Placental pericyte (primary cell): ENCODE results near the gene WDR74. TPM values are rescaled to one million over a fixed set of nuclear protein-coding genes. Genes with fewer than 3 reads are reported as not detected.

Source experiments
- small RNA-seq: library from RNA; depleted of rRNA; stranded (forward); fragments of <200 nt; gene quantifications from one replicate; pipeline ENCODE3, GENCODE V24; 2012; ENCODE audit warnings: low replicate concordance
- total RNA-seq: library from RNA; depleted of rRNA; stranded (reverse); fragments of >200 nt; gene quantifications from 2 replicates; pipeline ENCODE4 v1.2.3, GENCODE V29; 2012

WDR74 gene
- total RNA-seq, result 44.6 and 56.4 TPM in 2 replicates

GRCh38 chr11:62839050-62839945 is at the start of gene WDR74:
Gene WDR74 (minus strand): TSS chr11:62839590. CDS start chr11:62839570, 20 bp downstream.

DNA sequence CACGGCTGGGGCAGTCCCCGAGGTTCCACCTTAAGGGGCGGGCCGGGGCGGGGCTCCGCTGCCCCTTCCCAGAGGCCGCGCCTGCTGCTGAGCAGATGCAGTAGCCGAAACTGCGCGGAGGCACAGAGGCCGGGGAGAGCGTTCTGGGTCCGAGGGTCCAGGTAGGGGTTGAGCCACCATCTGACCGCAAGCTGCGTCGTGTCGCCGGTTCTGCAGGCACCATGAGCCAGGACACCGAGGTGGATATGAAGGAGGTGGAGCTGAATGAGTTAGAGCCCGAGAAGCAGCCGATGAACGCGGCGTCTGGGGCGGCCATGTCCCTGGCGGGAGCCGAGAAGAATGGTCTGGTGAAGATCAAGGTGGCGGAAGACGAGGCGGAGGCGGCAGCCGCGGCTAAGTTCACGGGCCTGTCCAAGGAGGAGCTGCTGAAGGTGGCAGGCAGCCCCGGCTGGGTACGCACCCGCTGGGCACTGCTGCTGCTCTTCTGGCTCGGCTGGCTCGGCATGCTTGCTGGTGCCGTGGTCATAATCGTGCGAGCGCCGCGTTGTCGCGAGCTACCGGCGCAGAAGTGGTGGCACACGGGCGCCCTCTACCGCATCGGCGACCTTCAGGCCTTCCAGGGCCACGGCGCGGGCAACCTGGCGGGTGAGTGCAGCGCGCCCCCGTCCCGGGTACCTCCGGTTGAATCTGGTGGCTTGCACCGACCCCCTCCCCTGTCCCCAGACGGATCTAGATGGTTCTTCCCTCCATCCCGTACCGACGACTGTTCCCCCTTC is 41.6 kb upstream of the WDR74 start, which contains the start of gene SLC3A2:
Gene SLC3A2 (plus strand): TSS at position 94 of the 776 bp plus-strand sequence. CDS start 128 bp downstream, at position 222.

DNA sequence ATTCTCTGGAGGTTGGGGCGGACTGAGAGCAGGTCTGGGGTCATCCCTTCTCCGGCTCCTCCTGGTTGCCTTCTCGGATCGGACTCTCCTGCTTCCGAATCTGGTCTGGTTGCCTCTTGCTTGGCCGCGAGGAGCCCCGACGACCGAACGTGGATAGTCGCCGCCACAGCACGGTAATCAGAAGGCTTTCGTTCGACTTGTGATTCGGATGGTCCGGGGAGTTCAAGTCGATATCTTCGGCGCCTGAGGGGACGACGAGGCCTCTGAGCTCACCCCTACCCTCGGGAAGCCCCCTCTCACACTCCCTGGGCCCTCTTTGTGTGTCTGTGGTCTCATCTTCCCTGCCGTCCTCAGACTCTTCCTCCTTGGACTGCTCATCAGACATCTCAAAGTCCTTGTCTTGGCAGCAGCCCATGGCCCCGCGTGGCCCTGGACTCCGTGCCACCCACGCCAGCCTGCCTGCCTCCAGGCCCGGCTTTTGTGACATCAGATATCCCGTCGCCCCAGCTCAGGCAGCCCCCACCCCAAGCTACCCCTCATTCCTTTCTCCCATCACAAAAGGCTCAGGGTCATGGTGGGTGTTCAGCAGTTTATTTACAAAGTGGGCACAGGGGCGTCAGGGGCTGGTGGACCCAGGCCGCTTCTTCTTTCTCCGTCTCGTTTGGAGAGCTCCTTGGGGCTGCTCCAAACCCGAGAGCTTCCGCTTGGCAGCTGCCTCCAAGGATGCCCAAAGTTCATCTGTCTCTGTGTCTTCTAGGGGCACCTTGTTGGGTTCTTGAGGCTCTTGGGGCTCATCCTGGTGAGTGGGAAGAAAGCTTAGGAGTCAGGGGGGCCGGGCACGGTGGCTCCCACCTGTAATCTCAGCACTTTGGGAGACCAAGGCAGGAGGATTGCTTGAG is 6.8 kb downstream of the WDR74 start, which contains the start of gene TEX54:
Gene TEX54 (minus strand): TSS at position 506 of the 899 bp plus-strand sequence.

GRCh38 chr11:62831520-62832335 is 7.7 kb downstream of the WDR74 start, which contains the start of gene STX5:
Gene STX5 (minus strand): TSS chr11:62832051. CDS start chr11:62831243, 808 bp downstream.

GRCh38 chr11:62805076-62805892 is 34.1 kb downstream of the WDR74 start, which contains the start of gene NXF1:
Gene NXF1 (minus strand): TSS chr11:62805440. CDS start chr11:62805356, 84 bp downstream.

DNA sequence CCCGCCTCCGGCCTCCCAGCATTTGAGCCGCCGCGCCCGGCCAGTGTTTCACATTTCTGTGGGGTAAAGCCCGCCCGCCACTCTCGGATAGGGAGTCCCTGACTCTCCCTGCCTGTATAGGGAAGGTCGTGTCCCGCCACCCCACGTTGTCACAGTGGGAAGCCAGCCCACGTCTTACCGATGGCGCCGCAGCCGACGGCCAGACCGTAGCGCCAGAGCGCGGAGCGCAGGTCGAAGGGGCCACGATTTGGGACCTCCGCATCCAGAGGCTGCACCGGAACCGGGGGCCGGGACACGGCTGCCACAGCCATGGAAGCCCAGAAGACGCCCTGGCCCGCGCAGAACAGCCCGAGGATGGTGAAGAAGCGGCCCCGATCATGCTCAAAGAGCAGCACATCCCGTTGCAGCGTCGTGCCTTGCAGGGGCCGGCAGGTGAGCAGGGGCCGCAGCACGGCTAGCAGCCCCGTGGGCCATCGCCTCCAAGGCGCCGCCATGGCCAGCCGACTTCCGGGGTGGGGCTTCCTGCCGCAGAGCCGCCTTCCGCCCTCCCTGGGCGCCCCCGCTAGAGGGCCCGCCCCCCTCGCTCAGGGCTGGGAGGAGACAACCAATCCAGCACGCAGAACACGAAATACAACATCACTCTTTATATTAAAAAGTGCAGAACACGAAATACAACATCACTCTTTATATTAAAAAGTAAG is 47.7 kb downstream of the WDR74 start, which contains the start of gene TMEM223:
Gene TMEM223 (minus strand): TSS at position 506 of the 701 bp plus-strand sequence. CDS start 12 bp downstream, at position 494.

DNA sequence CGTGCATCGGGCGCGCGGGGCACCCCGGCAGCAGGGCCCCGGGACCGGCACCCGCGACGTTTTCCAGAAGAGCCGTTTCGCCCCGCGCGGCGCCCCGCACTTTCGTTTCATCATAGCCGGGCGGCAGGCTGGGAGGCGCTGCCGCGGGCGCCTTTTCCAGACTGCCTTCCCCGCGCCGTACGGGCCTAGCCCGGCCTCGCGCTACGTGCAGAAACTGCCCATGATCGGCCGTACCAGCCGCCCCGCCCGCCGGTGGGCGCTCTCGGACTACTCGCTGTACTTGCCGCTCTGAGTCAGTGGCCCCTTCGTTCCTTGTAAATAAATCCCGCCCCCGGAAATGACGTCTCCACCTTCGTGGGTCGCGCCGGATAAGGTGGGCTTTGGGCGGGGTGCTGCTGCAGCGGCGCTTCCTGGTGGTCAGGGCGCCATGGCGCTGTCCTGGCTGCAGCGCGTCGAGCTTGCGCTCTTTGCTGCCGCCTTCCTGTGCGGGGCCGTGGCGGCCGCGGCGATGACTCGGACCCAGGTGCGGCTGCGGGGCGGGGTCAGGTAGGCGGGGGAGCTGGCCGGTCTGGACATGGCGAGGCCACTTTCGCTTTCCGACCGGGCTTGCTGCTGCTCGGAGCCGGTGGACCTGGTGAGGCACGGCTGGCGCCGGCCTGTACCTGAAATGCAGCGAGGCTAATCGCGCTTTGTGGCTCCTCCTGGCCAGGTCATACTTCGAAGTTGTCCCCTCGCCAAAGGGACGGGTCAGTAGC is 52.2 kb downstream of the WDR74 start, which contains the start of gene TMEM179B:
Gene TMEM179B (plus strand): TSS at position 398 of the 755 bp plus-strand sequence. CDS start 30 bp downstream, at position 428.

Small RNA genes within 50 kb of the gene (small RNA-seq; reads per million reads assigned to genes)
- 0.65 reads per million, percentile 28 among the genes with 10 or more reads in this experiment for gene MIR6514
- gene RF00099, result not detected
- gene RNU6-118P, result not detected
- not detected for gene SNORD22
- gene SNORD26, result not detected
- gene SNORD27, result not detected
- not detected for gene SNORD28
- gene SNORD30, result 50.8 reads per million, percentile 98 among the genes with 10 or more reads in this experiment

Other genes starting within 250 kb of the WDR74 start
- 7.4 and 8.4 TPM in 2 replicates for gene TUT1, start 248.1 kb downstream of the WDR74 start, total RNA-seq
- 82.7 and 179 TPM in 2 replicates for gene MTA2, start 237.7 kb downstream of the WDR74 start, total RNA-seq
- gene EML3, start 226.8 kb downstream of the WDR74 start, total RNA-seq, result 17.9 and 20.3 TPM in 2 replicates
- 1.3 and 4.6 TPM in 2 replicates for gene ROM1, start 226.3 kb downstream of the WDR74 start, total RNA-seq
- gene B3GAT3, start 217.6 kb downstream of the WDR74 start, total RNA-seq, result 34.6 and 47.0 TPM in 2 replicates
- gene GANAB, start 193.0 kb downstream of the WDR74 start, total RNA-seq, result 222 and 365 TPM in 2 replicates
- 19.0 and 38.4 TPM in 2 replicates for gene INTS5, start 186.3 kb downstream of the WDR74 start, total RNA-seq
- 19.9 and 31.8 TPM in 2 replicates for gene C11orf98, start 174.4 kb downstream of the WDR74 start, total RNA-seq
- gene CSKMT, start 174.3 kb downstream of the WDR74 start, total RNA-seq, result 5.3 and 10.0 TPM in 2 replicates
- 4.6 and 7.6 TPM in 2 replicates for gene UQCC3, start 167.9 kb downstream of the WDR74 start, total RNA-seq
- 5.2 and 5.5 TPM in 2 replicates for gene LBHD1, start 167.3 kb downstream of the WDR74 start, total RNA-seq
- 62.4 and 230 TPM in 2 replicates for gene UBXN1, start 160.5 kb downstream of the WDR74 start, total RNA-seq
- 3.7 and 4.7 TPM in 2 replicates for gene LRRN4CL, start 150.1 kb downstream of the WDR74 start, total RNA-seq
- gene BSCL2, start 132.2 kb downstream of the WDR74 start, total RNA-seq, result 42.2 and 63.7 TPM in 2 replicates
- gene GNG3, start 131.9 kb downstream of the WDR74 start, total RNA-seq, result not detected in 2 replicates
- gene HNRNPUL2, start 112.1 kb downstream of the WDR74 start, total RNA-seq, result 7.0 and 16.3 TPM in 2 replicates
- 39.8 and 49.1 TPM in 2 replicates for gene TTC9C, start 111.1 kb downstream of the WDR74 start, total RNA-seq
- gene ZBTB3, start 85.4 kb downstream of the WDR74 start, total RNA-seq, result 15.1 and 18.3 TPM in 2 replicates
- 54.0 and 56.0 TPM in 2 replicates for gene POLR2G, start 78.0 kb downstream of the WDR74 start, total RNA-seq
- gene TAF6L, start 68.2 kb downstream of the WDR74 start, total RNA-seq, result 19.3 and 29.5 TPM in 2 replicates
- 42.2 and 50.7 TPM in 2 replicates for gene TMEM179B, start 52.2 kb downstream of the WDR74 start, total RNA-seq
- 11.2 and 21.0 TPM in 2 replicates for gene TMEM223, start 47.6 kb downstream of the WDR74 start, total RNA-seq
- gene NXF1, start 34.1 kb downstream of the WDR74 start, total RNA-seq, result 35.2 and 49.5 TPM in 2 replicates
- 48.7 and 70.2 TPM in 2 replicates for gene STX5, start 7.5 kb downstream of the WDR74 start, total RNA-seq
- gene TEX54, start 6.7 kb downstream of the WDR74 start, total RNA-seq, result not detected in 2 replicates
- gene SLC3A2, start 41.3 kb upstream of the WDR74 start, total RNA-seq, result 160 and 906 TPM in 2 replicates
- not detected in 2 replicates for gene CHRM1, start 81.8 kb upstream of the WDR74 start, total RNA-seq
- gene SLC22A6, start 145.4 kb upstream of the WDR74 start, total RNA-seq, result not detected in 2 replicates
- gene SLC22A8, start 176.3 kb upstream of the WDR74 start, total RNA-seq, result not detected in 2 replicates